Cardiac muscle cell (in vitro differentiated cells and primary cell): Measurements from ENCODE around the gene SIX3. TPM values are rescaled to one million over a fixed set of nuclear protein-coding genes. Genes with fewer than 3 reads are reported as not detected.

Experiments
- DNase-seq, 2 donors: peaks; one replicate each; pipeline versions ENCODE4 v3.0.0 to v3.0.0-alpha.2; 2010 to 2017; ENCODE audit warnings: low read depth in 1 of 2, low spot score in 1 of 2
- H3K27ac ChIP-seq: fragments of 200-600 bp; sonication (generic); 2 replicates; pipeline ENCODE4 v1.5.1; 2016
- H3K27me3 ChIP-seq: fragments of 200-600 bp; sonication (generic); 2 replicates; pipeline ENCODE4 v1.6.0; 2016; ENCODE audit warnings: control low read depth
- H3K36me3 ChIP-seq: fragments of 200-600 bp; sonication (generic); 2 replicates; pipeline ENCODE4 v1.5.1; 2016; ENCODE audit warnings: control low read depth
- H3K4me1 ChIP-seq: fragments of 200-600 bp; sonication (generic); 2 replicates; pipeline ENCODE4 v1.8.1; 2017; ENCODE audit warnings: low read depth, mild to moderate bottlenecking, mixed run types
- H3K4me3 ChIP-seq: fragments of 200-600 bp; sonication (generic); 2 replicates; pipeline ENCODE4 v1.5.1; 2016; ENCODE audit warnings: mild to moderate bottlenecking
- H3K9me3 ChIP-seq: fragments of 200-600 bp; sonication (generic); 2 replicates; pipeline ENCODE4 v1.5.1; 2017; ENCODE audit warnings: low read depth, mild to moderate bottlenecking, control low read depth
- CTCF ChIP-seq: IDR thresholded peaks from 2 replicates; pipeline ENCODE4 v1.5.1; 2012; ENCODE audit warnings: low read depth, mild to moderate bottlenecking, low read length
- polyA plus RNA-seq: library from polyadenylated mRNA; unstranded; fragments of >200 nt; fragmentation: Nextera tagmentation; extraction: Ambion mirVana; gene quantifications from 2 replicates; pipeline ENCODE4 v1.2.1, GENCODE V29; 2016
- total RNA-seq: library from RNA; depleted of rRNA; stranded (reverse); fragments of >200 nt; gene quantifications from 2 replicates; pipeline ENCODE4 v1.2.3, GENCODE V29; 2016

The SIX3 gene
- total and polyA plus RNA-seq, 2 experiments from 2014 or later: not detected

DNA sequence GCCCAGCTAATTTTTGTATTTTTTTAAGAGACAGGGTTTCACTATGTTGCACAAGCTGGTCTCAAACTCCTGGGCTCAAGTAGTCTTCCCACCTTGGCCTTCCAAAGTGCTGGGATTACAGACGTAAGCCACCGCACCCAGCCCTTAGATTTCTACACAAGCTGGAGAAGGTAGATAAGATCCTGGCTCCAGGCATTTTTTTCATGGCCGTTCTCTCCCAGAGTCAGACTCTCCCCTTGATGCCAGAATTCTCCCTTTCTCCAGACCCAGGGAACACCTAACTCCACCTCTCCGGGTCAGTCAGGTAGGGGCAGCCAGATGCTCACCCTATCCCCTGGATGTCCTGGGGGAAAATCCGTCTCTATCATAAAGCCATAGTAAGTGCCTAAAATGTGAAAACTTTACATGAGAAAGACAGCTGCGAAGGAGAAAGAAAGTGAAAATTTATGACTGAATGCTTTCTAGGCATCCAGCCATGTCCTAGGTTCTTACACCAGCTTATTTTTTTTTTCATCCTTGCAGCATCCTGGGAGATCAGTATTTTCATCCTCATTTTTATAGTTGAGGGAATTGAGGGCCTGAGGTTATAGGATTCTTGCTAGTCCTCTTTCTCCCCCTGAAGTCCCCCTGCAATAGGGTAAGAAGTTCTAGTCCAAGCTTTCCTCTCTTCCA, 16.3 kb downstream of the SIX3 start:
- Histone ChIP-seq H3K36me3 (no peaks in the 10 kb centered on the region), H3K4me3 (no peak overlapping the region), H3K27ac (no peak overlapping the region), H3K27me3 (peaks cover 100% of the 10 kb centered on the region), H3K9me3 (no peaks in the 10 kb centered on the region), H3K4me1 (no peaks in the 10 kb centered on the region)
- no peak for DNase-seq
- TF ChIP-seq CTCF: no peak

GRCh38 chr2:44959855-44960254, 18.4 kb downstream of the SIX3 start:
- no peak for DNase-seq
- no peak for TF ChIP-seq CTCF
- Histone ChIP-seq H3K36me3 (no peaks in the 10 kb centered on the region), H3K4me1 (no peaks in the 10 kb centered on the region), H3K9me3 (no peaks in the 10 kb centered on the region), H3K4me3 (no peak overlapping the region), H3K27ac (no peak overlapping the region), H3K27me3 (peaks cover 97% of the 10 kb centered on the region)

DNA sequence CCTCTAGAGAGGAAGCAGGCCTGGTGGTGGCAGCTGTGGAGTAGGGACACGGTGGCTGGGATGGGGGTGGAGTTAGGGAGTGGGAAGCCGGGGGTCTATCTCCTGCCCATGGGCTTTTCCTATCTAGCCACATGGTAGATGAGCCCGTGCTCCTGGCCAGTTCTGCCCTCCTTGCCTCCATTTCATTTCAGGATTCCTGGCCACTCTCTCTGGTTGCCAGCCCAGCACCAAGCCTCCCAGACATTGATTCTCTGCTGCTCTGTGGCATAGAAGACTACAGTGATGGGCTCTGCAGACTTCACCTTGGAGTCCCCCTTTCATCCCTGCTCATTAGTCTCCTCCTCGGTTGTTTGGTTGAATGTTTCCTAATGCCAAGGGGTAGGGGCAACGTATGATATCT, 19.4 kb downstream of the SIX3 start:
- H3K27ac ChIP-seq: no peak overlapping the region
- H3K4me1 ChIP-seq: no peaks in the 10 kb centered on the region
- peaks cover 97% of the 10 kb centered on the region for H3K27me3 ChIP-seq
- no peaks in the 10 kb centered on the region for H3K9me3 ChIP-seq
- no peak for TF ChIP-seq CTCF
- no peaks in the 10 kb centered on the region for H3K36me3 ChIP-seq
- H3K4me3 ChIP-seq: no peak overlapping the region
- DNase-seq: no peak

DNA sequence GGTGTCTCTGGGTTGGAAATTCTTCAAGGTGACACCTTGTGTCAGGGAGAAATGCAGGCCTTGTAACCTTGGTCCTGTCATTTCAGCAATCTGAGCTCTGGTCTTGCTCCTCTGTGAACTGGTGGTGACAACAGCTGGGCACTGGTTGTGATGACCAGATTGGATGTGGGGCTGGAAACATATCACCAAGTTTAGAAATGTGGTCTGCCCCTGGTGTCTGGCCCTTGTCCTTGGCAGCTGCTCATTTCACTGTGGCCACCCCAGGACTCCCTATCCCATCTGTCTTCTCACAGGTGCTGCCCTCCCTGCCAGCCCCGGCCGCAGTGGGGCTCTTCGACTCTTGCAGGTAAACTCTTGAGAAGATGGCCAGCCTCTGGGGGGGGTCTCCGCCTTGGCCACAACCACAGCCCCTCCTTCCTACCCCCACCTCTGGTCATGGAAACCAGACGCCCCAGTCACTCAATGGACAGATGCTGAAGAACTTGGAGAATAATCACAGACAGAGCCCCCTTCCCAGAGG, 20.7 kb downstream of the SIX3 start:
- no peak for TF ChIP-seq CTCF
- H3K4me1 ChIP-seq: no peaks in the 10 kb centered on the region
- DNase-seq: no peak
- no peaks in the 10 kb centered on the region for H3K36me3 ChIP-seq
- no peaks in the 10 kb centered on the region for H3K9me3 ChIP-seq
- H3K27me3 ChIP-seq: peaks cover 97% of the 10 kb centered on the region
- H3K27ac ChIP-seq: no peak overlapping the region
- no peak overlapping the region for H3K4me3 ChIP-seq

DNA sequence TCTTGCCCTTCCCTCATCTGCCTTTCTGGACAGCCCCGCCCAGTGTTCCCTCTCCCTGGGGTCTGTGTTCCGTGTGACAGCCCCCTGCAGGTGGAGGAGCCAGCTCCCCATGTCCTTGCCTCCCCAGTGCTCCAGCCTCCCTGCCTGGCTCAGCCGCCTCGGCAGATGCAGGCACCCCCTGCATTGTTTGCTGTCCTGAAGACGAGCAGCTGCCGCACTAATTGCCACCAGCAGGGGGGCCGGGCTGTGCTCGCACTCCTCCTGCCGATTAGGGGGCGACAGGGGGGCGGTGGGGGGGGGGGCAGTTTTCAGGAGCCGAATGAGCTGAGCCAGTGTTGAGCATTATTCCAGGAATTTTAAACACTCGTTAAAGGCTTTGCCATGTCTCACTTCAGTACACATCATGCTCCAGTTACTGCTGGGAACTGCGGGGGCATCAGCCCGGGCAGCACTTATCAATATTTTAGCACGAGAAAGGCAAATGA, 23.3 kb downstream of the SIX3 start:
- Histone ChIP-seq H3K36me3 (no peaks in the 10 kb centered on the region), H3K27me3 (peaks cover 84% of the 10 kb centered on the region), H3K9me3 (no peaks in the 10 kb centered on the region), H3K4me3 (no peak overlapping the region), H3K4me1 (no peaks in the 10 kb centered on the region), H3K27ac (no peak overlapping the region)
- TF ChIP-seq CTCF: no peak
- no peak for DNase-seq
